K562 (cell line): ENCODE measurements around the gene LRRC41. TPM values are rescaled to one million over a fixed set of nuclear protein-coding genes. Genes with fewer than 3 reads are reported as not detected.

Experiments
- CC2D1A ChIP-seq: fragments of 450-650 bp; IDR thresholded peaks from 2 replicates; pipeline ENCODE4 v1.6.1; 2017; ENCODE audit warnings: mild to moderate bottlenecking
- CEBPZ ChIP-seq: fragments of 150-350 bp; IDR thresholded peaks from 2 replicates; pipeline ENCODE4 v1.6.1; 2014; ENCODE audit warnings: low read depth, mild to moderate bottlenecking, low read length, borderline replicate concordance
- DACH1 ChIP-seq: fragments of 450-650 bp; IDR thresholded peaks from 2 replicates; pipeline ENCODE4 v1.6.1; 2018; ENCODE audit not compliant: partially characterized antibody
- SRSF7 ChIP-seq: fragments of 200-400 bp; formaldehyde crosslinking; optimal IDR thresholded peaks from 2 replicates; pipeline ENCODE3; 2017; ENCODE audit warnings: mild to moderate bottlenecking, low read depth, low read length
- polyA plus RNA-seq, 8 experiments: library from polyadenylated mRNA; depleted of rRNA in 4 of 8; stranded (reverse) in 5 of 8; unstranded in 3 of 8; fragments of >200 nt; fragmentation: Nextera tagmentation in 2 of 8; fragmentation: Illumina TruSeq in 1 of 8; extraction: Ambion mirVana in 2 of 8; extraction: Trizol in 1 of 8; gene quantifications; 2 replicates each; pipeline versions ENCODE4 v1.2.1 to v1.2.3, GENCODE V29; 2011 to 2014; ENCODE audit warnings: inconsistent platforms in 1 of 8, missing spikeins in 1 of 8
- total RNA-seq, 7 experiments: library from RNA; depleted of rRNA in 6 of 7; stranded (reverse); fragments of >200 nt in 6 of 7; fragmentation: Illumina TruSeq in 2 of 7; extraction: Trizol in 2 of 7; gene quantifications; 2 replicates each; pipeline versions ENCODE4 v1.2.1 to v1.2.3, GENCODE V29; 2011 to 2021; ENCODE audit warnings: low replicate concordance in 1 of 7
- TF ChIP-seq, protein P1 (sequence below), 2 experiments: fragments of 450-650 bp; formaldehyde crosslinking in 1 of 2; IDR thresholded peaks; 2 replicates each; pipeline versions ENCODE4 v1.4.0 to v1.6.1; 2014 to 2020; ENCODE audit warnings: mild to moderate bottlenecking in 2 of 2, borderline replicate concordance in 1 of 2, low read depth in 1 of 2
- TF ChIP-seq, protein P2 (sequence below): fragments of 200-800 bp; sonication (Bioruptor generic); IDR thresholded peaks from 2 replicates; pipeline ENCODE4 v1.6.1; 2016; ENCODE audit warnings: missing genetic modification characterization, missing compliant biosample characterization
- TF ChIP-seq, protein P3 (sequence below): sonication (generic); formaldehyde crosslinking; IDR thresholded peaks from 2 replicates; pipeline ENCODE4 v1.8.1; 2023; ENCODE audit warnings: mild to moderate bottlenecking, missing genetic modification reagents

The LRRC41 gene
- total and polyA plus RNA-seq, 9 of the 15 experiments (the other 6 are each of a cell fraction or from before 2014, with no cell fraction given): 10.5 to 64.7 (median 44.2) TPM

DNA sequence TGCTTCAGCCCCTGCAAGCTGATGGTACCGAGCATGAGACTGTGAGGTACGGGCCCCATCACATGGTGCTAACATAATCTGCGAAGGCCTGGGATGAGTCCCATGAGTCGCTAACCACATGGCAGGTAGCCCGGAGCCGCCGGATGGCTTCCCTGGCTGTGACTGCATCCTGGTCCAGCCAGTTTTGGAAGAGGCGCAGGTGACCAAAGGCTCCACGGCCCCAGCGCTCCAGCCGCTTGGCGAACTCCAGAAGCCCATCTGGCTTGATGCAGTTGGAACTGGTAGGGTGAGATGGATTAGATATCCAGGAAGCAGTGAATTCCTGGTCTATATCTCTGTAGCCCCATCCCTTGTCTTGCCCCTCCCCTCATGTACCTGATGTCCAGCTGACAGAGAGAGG is 24.6 kb downstream of the LRRC41 start (continued):
- TF ChIP-seq, protein P1, sequence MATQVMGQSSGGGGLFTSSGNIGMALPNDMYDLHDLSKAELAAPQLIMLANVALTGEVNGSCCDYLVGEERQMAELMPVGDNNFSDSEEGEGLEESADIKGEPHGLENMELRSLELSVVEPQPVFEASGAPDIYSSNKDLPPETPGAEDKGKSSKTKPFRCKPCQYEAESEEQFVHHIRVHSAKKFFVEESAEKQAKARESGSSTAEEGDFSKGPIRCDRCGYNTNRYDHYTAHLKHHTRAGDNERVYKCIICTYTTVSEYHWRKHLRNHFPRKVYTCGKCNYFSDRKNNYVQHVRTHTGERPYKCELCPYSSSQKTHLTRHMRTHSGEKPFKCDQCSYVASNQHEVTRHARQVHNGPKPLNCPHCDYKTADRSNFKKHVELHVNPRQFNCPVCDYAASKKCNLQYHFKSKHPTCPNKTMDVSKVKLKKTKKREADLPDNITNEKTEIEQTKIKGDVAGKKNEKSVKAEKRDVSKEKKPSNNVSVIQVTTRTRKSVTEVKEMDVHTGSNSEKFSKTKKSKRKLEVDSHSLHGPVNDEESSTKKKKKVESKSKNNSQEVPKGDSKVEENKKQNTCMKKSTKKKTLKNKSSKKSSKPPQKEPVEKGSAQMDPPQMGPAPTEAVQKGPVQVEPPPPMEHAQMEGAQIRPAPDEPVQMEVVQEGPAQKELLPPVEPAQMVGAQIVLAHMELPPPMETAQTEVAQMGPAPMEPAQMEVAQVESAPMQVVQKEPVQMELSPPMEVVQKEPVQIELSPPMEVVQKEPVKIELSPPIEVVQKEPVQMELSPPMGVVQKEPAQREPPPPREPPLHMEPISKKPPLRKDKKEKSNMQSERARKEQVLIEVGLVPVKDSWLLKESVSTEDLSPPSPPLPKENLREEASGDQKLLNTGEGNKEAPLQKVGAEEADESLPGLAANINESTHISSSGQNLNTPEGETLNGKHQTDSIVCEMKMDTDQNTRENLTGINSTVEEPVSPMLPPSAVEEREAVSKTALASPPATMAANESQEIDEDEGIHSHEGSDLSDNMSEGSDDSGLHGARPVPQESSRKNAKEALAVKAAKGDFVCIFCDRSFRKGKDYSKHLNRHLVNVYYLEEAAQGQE (IDR thresholded peaks at IDR 0.05; ENCODE audit: borderline replicate concordance): peak; percentile 38
- TF ChIP-seq, protein P1 (CRISPR knock-in tag; IDR thresholded peaks at IDR 0.05; ENCODE audit: low read depth): no peak
- TF ChIP-seq, protein P2, sequence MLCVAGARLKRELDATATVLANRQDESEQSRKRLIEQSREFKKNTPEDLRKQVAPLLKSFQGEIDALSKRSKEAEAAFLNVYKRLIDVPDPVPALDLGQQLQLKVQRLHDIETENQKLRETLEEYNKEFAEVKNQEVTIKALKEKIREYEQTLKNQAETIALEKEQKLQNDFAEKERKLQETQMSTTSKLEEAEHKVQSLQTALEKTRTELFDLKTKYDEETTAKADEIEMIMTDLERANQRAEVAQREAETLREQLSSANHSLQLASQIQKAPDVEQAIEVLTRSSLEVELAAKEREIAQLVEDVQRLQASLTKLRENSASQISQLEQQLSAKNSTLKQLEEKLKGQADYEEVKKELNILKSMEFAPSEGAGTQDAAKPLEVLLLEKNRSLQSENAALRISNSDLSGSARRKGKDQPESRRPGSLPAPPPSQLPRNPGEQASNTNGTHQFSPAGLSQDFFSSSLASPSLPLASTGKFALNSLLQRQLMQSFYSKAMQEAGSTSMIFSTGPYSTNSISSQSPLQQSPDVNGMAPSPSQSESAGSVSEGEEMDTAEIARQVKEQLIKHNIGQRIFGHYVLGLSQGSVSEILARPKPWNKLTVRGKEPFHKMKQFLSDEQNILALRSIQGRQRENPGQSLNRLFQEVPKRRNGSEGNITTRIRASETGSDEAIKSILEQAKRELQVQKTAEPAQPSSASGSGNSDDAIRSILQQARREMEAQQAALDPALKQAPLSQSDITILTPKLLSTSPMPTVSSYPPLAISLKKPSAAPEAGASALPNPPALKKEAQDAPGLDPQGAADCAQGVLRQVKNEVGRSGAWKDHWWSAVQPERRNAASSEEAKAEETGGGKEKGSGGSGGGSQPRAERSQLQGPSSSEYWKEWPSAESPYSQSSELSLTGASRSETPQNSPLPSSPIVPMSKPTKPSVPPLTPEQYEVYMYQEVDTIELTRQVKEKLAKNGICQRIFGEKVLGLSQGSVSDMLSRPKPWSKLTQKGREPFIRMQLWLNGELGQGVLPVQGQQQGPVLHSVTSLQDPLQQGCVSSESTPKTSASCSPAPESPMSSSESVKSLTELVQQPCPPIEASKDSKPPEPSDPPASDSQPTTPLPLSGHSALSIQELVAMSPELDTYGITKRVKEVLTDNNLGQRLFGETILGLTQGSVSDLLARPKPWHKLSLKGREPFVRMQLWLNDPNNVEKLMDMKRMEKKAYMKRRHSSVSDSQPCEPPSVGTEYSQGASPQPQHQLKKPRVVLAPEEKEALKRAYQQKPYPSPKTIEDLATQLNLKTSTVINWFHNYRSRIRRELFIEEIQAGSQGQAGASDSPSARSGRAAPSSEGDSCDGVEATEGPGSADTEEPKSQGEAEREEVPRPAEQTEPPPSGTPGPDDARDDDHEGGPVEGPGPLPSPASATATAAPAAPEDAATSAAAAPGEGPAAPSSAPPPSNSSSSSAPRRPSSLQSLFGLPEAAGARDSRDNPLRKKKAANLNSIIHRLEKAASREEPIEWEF (CRISPR knock-in tag): no peak
- TF ChIP-seq SRSF7: no peak
- no peak for TF ChIP-seq CC2D1A
- TF ChIP-seq, protein P3, sequence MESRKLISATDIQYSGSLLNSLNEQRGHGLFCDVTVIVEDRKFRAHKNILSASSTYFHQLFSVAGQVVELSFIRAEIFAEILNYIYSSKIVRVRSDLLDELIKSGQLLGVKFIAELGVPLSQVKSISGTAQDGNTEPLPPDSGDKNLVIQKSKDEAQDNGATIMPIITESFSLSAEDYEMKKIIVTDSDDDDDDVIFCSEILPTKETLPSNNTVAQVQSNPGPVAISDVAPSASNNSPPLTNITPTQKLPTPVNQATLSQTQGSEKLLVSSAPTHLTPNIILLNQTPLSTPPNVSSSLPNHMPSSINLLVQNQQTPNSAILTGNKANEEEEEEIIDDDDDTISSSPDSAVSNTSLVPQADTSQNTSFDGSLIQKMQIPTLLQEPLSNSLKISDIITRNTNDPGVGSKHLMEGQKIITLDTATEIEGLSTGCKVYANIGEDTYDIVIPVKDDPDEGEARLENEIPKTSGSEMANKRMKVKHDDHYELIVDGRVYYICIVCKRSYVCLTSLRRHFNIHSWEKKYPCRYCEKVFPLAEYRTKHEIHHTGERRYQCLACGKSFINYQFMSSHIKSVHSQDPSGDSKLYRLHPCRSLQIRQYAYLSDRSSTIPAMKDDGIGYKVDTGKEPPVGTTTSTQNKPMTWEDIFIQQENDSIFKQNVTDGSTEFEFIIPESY: peak; percentile 76; the same call in 1 of the 2 replicates
- no peak for TF ChIP-seq CEBPZ
- no peak for TF ChIP-seq DACH1
